PC-3 (cell line): Measurements from ENCODE around the gene CPZ. TPM values are rescaled to one million over a fixed set of nuclear protein-coding genes. Genes with fewer than 3 reads are reported as not detected.

Experiments
- ATAC-seq: fragments of 200-7000 bp; cut with Tn5 transposase; 2 replicates; pipeline ENCODE4 v1.9.1; 2020; ENCODE audit warnings: mild to moderate bottlenecking, moderate library complexity
- BruUV-seq: library from RNA; stranded (reverse); fragments of 400-500 nt; replicated peaks from 2 replicates; lab custom pipeline; 2021; lab: Mats Ljungman, UMichigan
- CTCF ChIA-PET: fragments of 300-600 bp; sonication (Branson Sonifier 250); formaldehyde crosslinking; loops from one replicate; lab custom pipeline; 2022; ENCODE audit warnings: antibody characterized with exemption; lab: Charles Lee
- POLR2A ChIA-PET: fragments of 300-600 bp; sonication (Branson Sonifier 250); formaldehyde crosslinking; loops from one replicate; lab custom pipeline; 2022; ENCODE audit warnings: antibody characterized with exemption; ENCODE audit not compliant: unreplicated experiment; lab: Charles Lee
- DNase-seq: peaks from one replicate; pipeline ENCODE4 v3.0.0-alpha.2; 2015
- H2AFZ ChIP-seq: fragments of 300-600 bp; sonication (generic); 2 replicates; pipeline ENCODE4 v1.6.0; 2016; ENCODE audit warnings: antibody characterized with exemption, low read length
- H3F3A ChIP-seq: fragments of 300-600 bp; sonication (generic); one replicate; pipeline ENCODE4 v1.6.0; 2017; ENCODE audit warnings: antibody characterized with exemption, low read length, control low read depth, mild to moderate bottlenecking; ENCODE audit not compliant: unreplicated experiment
- H3K27ac ChIP-seq: fragments of 300-600 bp; sonication (generic); 2 replicates; pipeline ENCODE4 v1.5.1; 2016; ENCODE audit warnings: mild to moderate bottlenecking, low read length
- H3K27me3 ChIP-seq: fragments of 300-600 bp; sonication (generic); 2 replicates; pipeline ENCODE4 v1.6.1; 2016; ENCODE audit warnings: low read length, mixed read lengths
- H3K36me3 ChIP-seq: fragments of 300-600 bp; sonication (generic); 2 replicates; pipeline ENCODE4 v1.6.1; 2016; ENCODE audit warnings: low read depth, mixed run types, low read length, mixed read lengths
- H3K4me1 ChIP-seq: fragments of 300-600 bp; sonication (generic); 2 replicates; pipeline ENCODE4 v1.5.1; 2016; ENCODE audit warnings: low read length; ENCODE audit not compliant: insufficient read depth
- H3K4me2 ChIP-seq: fragments of 300-600 bp; sonication (generic); 2 replicates; pipeline ENCODE4 v1.6.0; 2016; ENCODE audit warnings: low read length
- H3K4me3 ChIP-seq: fragments of 300-600 bp; sonication (generic); 2 replicates; pipeline ENCODE4 v1.5.1; 2016; ENCODE audit warnings: mild to moderate bottlenecking, low read length, mixed read lengths
- H3K79me2 ChIP-seq: fragments of 300-600 bp; sonication (generic); 2 replicates; pipeline ENCODE4 v1.6.1; 2017; ENCODE audit warnings: low read length, mixed read lengths
- H3K9ac ChIP-seq: fragments of 300-600 bp; sonication (generic); 2 replicates; pipeline ENCODE4 v1.6.0; 2016; ENCODE audit warnings: mild to moderate bottlenecking, low read length
- H3K9me2 ChIP-seq: fragments of 300-600 bp; sonication (generic); replicated peaks from 2 replicates; pipeline ENCODE4 v1.6.1; 2016; ENCODE audit warnings: mixed run types, low read length, mixed read lengths
- H3K9me3 ChIP-seq: fragments of 300-600 bp; sonication (generic); 2 replicates; pipeline ENCODE4 v1.6.1; 2016; ENCODE audit warnings: low read length, mixed read lengths
- H4K20me1 ChIP-seq: fragments of 300-600 bp; sonication (generic); 2 replicates; pipeline ENCODE4 v1.6.1; 2016; ENCODE audit warnings: low read length, mixed read lengths
- CTCF ChIP-seq: fragments of 300-600 bp; sonication (generic); conservative IDR thresholded peaks from 2 replicates; pipeline ENCODE4 v1.5.1; 2017; ENCODE audit warnings: antibody characterized with exemption, low read depth, mild to moderate bottlenecking, low read length
- EZH2 ChIP-seq: fragments of 300-600 bp; sonication (generic); IDR thresholded peaks from one replicate; pipeline ENCODE4 v1.6.1; 2017; ENCODE audit warnings: antibody characterized with exemption, mild to moderate bottlenecking, low read length; ENCODE audit not compliant: unreplicated experiment
- EZH2phosphoT487 ChIP-seq: fragments of 300-600 bp; sonication (generic); IDR thresholded peaks from 2 replicates; pipeline ENCODE4 v1.6.1; 2018; ENCODE audit warnings: mild to moderate bottlenecking, antibody characterized with exemption, low read length, borderline replicate concordance
- intact Hi-C: fragments of 100-400 bp; cut with micrococcal nuclease; formaldehyde crosslinking; loops from 2 replicates; pipeline ENCODE4 v1.9.0; 2023
- total RNA-seq: library from RNA; depleted of rRNA; stranded (reverse); fragments of >200 nt; gene quantifications from 2 replicates; pipeline ENCODE4 v1.2.3, GENCODE V29; 2014

Gene CPZ
- total RNA-seq, 1 experiment from 2014 or later = 27.9 TPM

GRCh38 chr4:8579526-8580320, 12.8 kb upstream of the CPZ start:
- no peak for ATAC-seq
- H3F3A ChIP-seq = no peaks in the 10 kb centered on the region
- H3K27ac ChIP-seq = no peak overlapping the region
- no peak overlapping the region for H3K9ac ChIP-seq
- H2AFZ ChIP-seq = no peak overlapping the region
- H3K9me3 ChIP-seq = no peaks in the 10 kb centered on the region
- ChIA-PET CTCF (no interaction called here), POLR2A (no interaction called here)
- intact Hi-C loops = no loop called here
- DNase-seq = no peak
- no peaks in the 10 kb centered on the region for H3K36me3 ChIP-seq
- no peaks in the 10 kb centered on the region for H4K20me1 ChIP-seq
- H3K4me3 ChIP-seq = no peak overlapping the region
- TF ChIP-seq EZH2 (no peak), CTCF (no peak), EZH2phosphoT487 (no peak)
- H3K9me2 ChIP-seq = no peaks in the 10 kb centered on the region
- no TSS peak for BruUV-seq
- H3K4me2 ChIP-seq = no peak overlapping the region
- H3K79me2 ChIP-seq = no peaks in the 10 kb centered on the region
- no peaks in the 10 kb centered on the region for H3K4me1 ChIP-seq
- no peaks in the 10 kb centered on the region for H3K27me3 ChIP-seq

GRCh38 chr4:8580321-8581093, 12.1 kb upstream of the CPZ start, which contains the start of gene GPR78:
GPR78 (plus strand) TSS chr4:8580392; CDS start chr4:8580983, 591 bp downstream.
- H3K9ac ChIP-seq = no peak within 1 kb of the TSS
- H3K27ac ChIP-seq = no peak within 1 kb of the TSS
- no peak within 1 kb of the TSS for H3K4me3 ChIP-seq
- ATAC-seq = peak; percentile 73
- ChIA-PET POLR2A (no interaction called here), CTCF (no interaction called here)
- H3K27me3 ChIP-seq = no peaks in the 10 kb centered on the region
- no peak within 1 kb of the TSS for H2AFZ ChIP-seq
- no peaks in the 10 kb centered on the region for H4K20me1 ChIP-seq
- no TSS peak for BruUV-seq
- TF ChIP-seq EZH2phosphoT487 = no peak
- no peak for TF ChIP-seq CTCF
- no peak for TF ChIP-seq EZH2
- H3K9me3 ChIP-seq = no peaks in the 10 kb centered on the region
- peak; percentile 20 for DNase-seq
- no peaks in the 10 kb centered on the region for H3K9me2 ChIP-seq
- H3K4me2 ChIP-seq = no peak within 1 kb of the TSS
- no peaks in the 10 kb centered on the region for H3K36me3 ChIP-seq
- H3F3A ChIP-seq = no peaks in the 10 kb centered on the region
- H3K79me2 ChIP-seq = no peaks in the 10 kb centered on the region
- no peaks in the 10 kb centered on the region for H3K4me1 ChIP-seq
- intact Hi-C loops = no loop called here
